Transverse colon (tissue), 3 donors: ENCODE data around the gene CEND1.

Experiments
- CTCF ChIP-seq, 5 experiments: fragments of 200-600 bp in 3 of 5; fragments of 450-650 bp in 2 of 5; sonication (generic) in 3 of 5; IDR thresholded peaks; 1 replicate in 2 of 5; 2 replicates in 3 of 5; pipeline ENCODE4 v1.5.1; 2016 to 2017; ENCODE audit warnings: antibody characterized with exemption in 5 of 5, inconsistent platforms in 3 of 5, mild to moderate bottlenecking in 2 of 5, moderate library complexity in 1 of 5
- POLR2A ChIP-seq: fragments of 450-650 bp; IDR thresholded peaks from one replicate; pipeline ENCODE4 v1.6.1; 2016; ENCODE audit warnings: antibody characterized with exemption, mild to moderate bottlenecking, moderate library complexity

DNA sequence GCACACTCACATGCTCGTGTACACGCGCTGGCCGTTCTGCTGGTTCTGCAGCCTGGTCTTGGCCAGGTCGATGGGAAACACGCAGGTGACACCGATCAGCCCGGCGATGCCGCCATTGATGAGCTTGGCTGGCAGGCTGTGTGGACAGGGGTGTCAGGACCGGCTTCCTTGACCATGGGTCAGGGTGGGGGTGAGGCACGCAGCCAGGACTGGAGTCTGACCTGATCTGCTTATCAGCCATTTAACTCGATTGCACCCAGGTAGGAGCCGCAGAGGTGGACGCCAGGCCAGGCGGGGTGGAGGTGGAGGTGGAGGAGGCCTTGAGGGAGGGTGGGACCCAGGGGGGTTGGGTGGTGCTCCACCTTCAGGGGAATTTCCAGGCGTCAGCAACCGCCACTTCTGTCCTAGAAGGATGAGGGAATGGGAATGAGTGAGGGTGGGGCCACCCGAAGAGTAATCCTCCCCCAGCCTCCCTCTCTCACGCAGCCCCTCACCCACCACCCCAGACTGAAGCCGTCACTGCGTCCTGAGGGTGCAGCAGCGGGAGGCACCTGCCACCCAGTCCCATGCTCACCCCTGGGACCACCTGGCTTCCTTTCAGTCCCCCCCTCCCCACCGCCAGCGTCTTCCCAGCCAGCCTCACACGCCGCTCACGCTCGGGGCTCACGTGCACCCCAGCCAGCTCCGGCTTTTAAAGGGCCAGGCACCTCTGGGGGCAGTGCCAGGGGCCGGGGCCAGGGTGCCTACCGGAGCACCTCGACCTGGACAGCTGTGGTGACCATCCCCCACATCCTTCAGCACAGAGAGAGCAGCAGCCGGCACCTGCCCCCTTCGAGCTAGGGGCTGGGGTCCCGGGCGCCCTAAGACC is 5.1 kb upstream of the CEND1 start:
- TF ChIP-seq CTCF (IDR thresholded peaks at IDR 0.05) (no peak), POLR2A (no peak)
